GM12801 (cell line): ENCODE results near the gene RANBP3L.

ENCODE experiments used
- CTCF ChIP-seq: IDR thresholded peaks from one replicate; pipeline ENCODE4 v1.5.1; 2011; ENCODE audit warnings: control low read depth; ENCODE audit not compliant: insufficient read length; ENCODE audit errors: extremely low read depth

Gene RANBP3L

GRCh38 chr5:36244076-36244475 lies 57.6 kb downstream of the RANBP3L start:
- TF ChIP-seq CTCF = no peak

GRCh38 chr5:36243653-36244052 lies 58.0 kb downstream of the RANBP3L start:
- TF ChIP-seq CTCF = no peak

- TF ChIP-seq CTCF = no peak
These were observed 58.9 kb downstream of the RANBP3L start for GRCh38 chr5:36242534-36243485.

GRCh38 chr5:36241631-36242533 lies 59.8 kb downstream of the RANBP3L start, which contains the start of gene NADK2:
NADK2 (minus strand) TSS chr5:36241925; CDS start chr5:36241798, 127 bp downstream.
- no peak for TF ChIP-seq CTCF

- no peak for TF ChIP-seq CTCF
These were observed 60.7 kb downstream of the RANBP3L start for GRCh38 chr5:36240779-36241630.

- TF ChIP-seq CTCF = no peak
These were observed 62.1 kb downstream of the RANBP3L start for GRCh38 chr5:36239370-36240293.
